H1 (cell line): ENCODE measurements around the gene GSTO2. TPM values are rescaled to one million over a fixed set of nuclear protein-coding genes. Genes with fewer than 3 reads are reported as not detected.

Experiments
- CTCF ChIA-PET: fragments of 300-600 bp; sonication (Branson Sonifier 250); formaldehyde crosslinking; loops from one replicate; lab custom pipeline; 2021; ENCODE audit not compliant: partially characterized antibody; lab: Charles Lee
- POLR2A ChIA-PET: fragments of 300-600 bp; sonication (Branson Sonifier 250); formaldehyde crosslinking; loops from one replicate; lab custom pipeline; 2021; ENCODE audit warnings: inconsistent platforms; ENCODE audit not compliant: partially characterized antibody; lab: Charles Lee
- DNase-seq, 2 experiments: peaks; one replicate each; pipeline versions ENCODE4 v3.0.0 to v3.0.0-alpha.2; 2010 to 2022; ENCODE audit warnings: low spot score in 2 of 2, low read depth in 1 of 2, mixed read lengths in 1 of 2
- FAIRE-seq: peaks from 2 replicates; lab custom pipeline; 2011; peaks lifted over from hg19 to GRCh38; lab: Jason Lieb, UNC
- H2AFZ ChIP-seq: 2 replicates; pipeline ENCODE4 v1.8.1; 2012; ENCODE audit warnings: low read length, inconsistent platforms
- H2AK5ac ChIP-seq: 2 replicates; pipeline ENCODE4 v1.6.1; 2013; ENCODE audit warnings: low read depth, low read length
- H2BK120ac ChIP-seq: replicated peaks from 2 replicates; pipeline ENCODE3; 2013; ENCODE audit warnings: low read depth, low read length, inconsistent platforms
- H2BK12ac ChIP-seq: 2 replicates; pipeline ENCODE4 v1.6.1; 2013; ENCODE audit warnings: low read depth, low read length
- H2BK15ac ChIP-seq: 2 replicates; pipeline ENCODE4 v1.6.1; 2013; ENCODE audit warnings: low read length
- H2BK20ac ChIP-seq: 2 replicates; pipeline ENCODE4 v1.6.1; 2013; ENCODE audit warnings: low read length
- H2BK5ac ChIP-seq: 2 replicates; pipeline ENCODE4 v1.6.1; 2013; ENCODE audit warnings: low read depth, low read length
- H3K14ac ChIP-seq: 2 replicates; pipeline ENCODE4 v1.6.1; 2013; ENCODE audit warnings: inconsistent platforms; ENCODE audit not compliant: insufficient read length
- H3K18ac ChIP-seq: 2 replicates; pipeline ENCODE4 v1.6.1; 2013; ENCODE audit warnings: low read length; ENCODE audit errors: extremely low read depth
- H3K23ac ChIP-seq: 2 replicates; pipeline ENCODE4 v1.6.1; 2013; ENCODE audit warnings: inconsistent platforms; ENCODE audit not compliant: insufficient read length
- H3K23me2 ChIP-seq: 2 replicates; pipeline ENCODE4 v1.6.1; 2013; ENCODE audit warnings: low read depth, low read length
- H3K27ac ChIP-seq: 2 replicates; pipeline ENCODE4 v1.6.1; 2011; ENCODE audit warnings: low read depth, low read length, inconsistent platforms
- H3K27me3 ChIP-seq, 4 experiments: replicated peaks in 1 of 4; 1 replicate in 1 of 4; 2 replicates in 3 of 4; pipeline versions ENCODE4 v1.6.1 to v1.8.1; 2011 to 2013; ENCODE audit warnings: low read length in 3 of 4, mild to moderate bottlenecking in 3 of 4, inconsistent platforms in 2 of 4, mixed read lengths in 2 of 4, moderate library complexity in 1 of 4; ENCODE audit not compliant: control insufficient read depth in 3 of 4, insufficient read depth in 3 of 4; ENCODE audit errors: extremely low read depth in 1 of 4
- H3K36me3 ChIP-seq, 4 experiments: 2 replicates each; pipeline versions ENCODE4 v1.6.1 to v1.8.1; 2011 to 2013; ENCODE audit warnings: mild to moderate bottlenecking in 4 of 4, low read length in 3 of 4, moderate library complexity in 2 of 4, control low read depth in 1 of 4, inconsistent platforms in 1 of 4; ENCODE audit not compliant: insufficient read depth in 4 of 4, control insufficient read depth in 2 of 4
- H3K4ac ChIP-seq: replicated peaks from 2 replicates; pipeline ENCODE3; 2013; ENCODE audit warnings: low read length, low read depth, mixed read lengths, inconsistent platforms; ENCODE audit not compliant: insufficient read length
- H3K4me1 ChIP-seq, 4 experiments: replicated peaks in 1 of 4; 1 replicate in 1 of 4; 2 replicates in 3 of 4; pipeline versions ENCODE4 v1.6.1 to v1.8.1; 2011 to 2013; ENCODE audit warnings: low read length in 3 of 4, inconsistent platforms in 2 of 4, mixed read lengths in 1 of 4; ENCODE audit not compliant: insufficient read depth in 4 of 4, control insufficient read depth in 3 of 4
- H3K4me2 ChIP-seq, 2 experiments: 2 replicates each; pipeline versions ENCODE4 v1.6.1 to v1.8.1; 2011 to 2013; ENCODE audit warnings: low read depth in 2 of 2, low read length in 2 of 2, control low read depth in 1 of 2, inconsistent platforms in 1 of 2, mild to moderate bottlenecking in 1 of 2; ENCODE audit not compliant: insufficient read depth in 1 of 2
- H3K4me3 ChIP-seq, 4 experiments: fragments of 200-600, 300-600 bp in 1 of 4; sonication (generic), shearing (Covaris generic), sonication (Bioruptor Twin) in 1 of 4; 2 replicates each; pipeline versions ENCODE4 v1.5.1 to v1.8.1; 2011 to 2016; ENCODE audit warnings: low read length in 4 of 4, low read depth in 3 of 4, control low read depth in 2 of 4, inconsistent platforms in 2 of 4, mild to moderate bottlenecking in 2 of 4, mixed read lengths in 1 of 4, moderate library complexity in 1 of 4; ENCODE audit not compliant: insufficient read depth in 2 of 4; ENCODE audit errors: extremely low read depth in 1 of 4
- H3K56ac ChIP-seq: replicated peaks from 2 replicates; pipeline ENCODE3; 2013; ENCODE audit warnings: low read depth, mild to moderate bottlenecking, mixed read lengths, low read length, inconsistent platforms; ENCODE audit not compliant: insufficient read length
- H3K79me1 ChIP-seq: 2 replicates; pipeline ENCODE4 v1.6.1; 2013; ENCODE audit warnings: low read depth, low read length, control low read depth
- H3K79me2 ChIP-seq, 2 experiments: 2 replicates each; pipeline versions ENCODE4 v1.6.1 to v1.8.1; 2012 to 2013; ENCODE audit warnings: low read length in 2 of 2, mild to moderate bottlenecking in 2 of 2, inconsistent platforms in 1 of 2; ENCODE audit not compliant: insufficient read depth in 2 of 2, control insufficient read depth in 1 of 2
- H3K9ac ChIP-seq, 4 experiments: replicated peaks in 1 of 4; 1 replicate in 1 of 4; 2 replicates in 3 of 4; pipeline versions ENCODE4 v1.6.1 to v1.8.1; 2011 to 2013; ENCODE audit warnings: low read depth in 3 of 4, low read length in 3 of 4, control low read depth in 2 of 4, mild to moderate bottlenecking in 2 of 4, moderate library complexity in 2 of 4, inconsistent platforms in 1 of 4; ENCODE audit errors: extremely low read depth in 1 of 4
- H3K9me3 ChIP-seq, 2 experiments: 2 replicates each; pipeline versions ENCODE4 v1.6.1 to v1.8.1; 2012 to 2013; ENCODE audit warnings: mild to moderate bottlenecking in 2 of 2, moderate library complexity in 2 of 2, control low read depth in 1 of 2, inconsistent platforms in 1 of 2, low read depth in 1 of 2, low read length in 1 of 2, mixed read lengths in 1 of 2; ENCODE audit not compliant: insufficient read depth in 2 of 2
- H4K20me1 ChIP-seq, 2 experiments: replicated peaks in 1 of 2; 2 replicates each; pipeline versions ENCODE3 to v1.8.1; 2011 to 2013; ENCODE audit warnings: inconsistent platforms in 2 of 2, low read length in 2 of 2, mild to moderate bottlenecking in 1 of 2; ENCODE audit not compliant: insufficient read depth in 2 of 2, control insufficient read depth in 1 of 2
- H4K5ac ChIP-seq: 2 replicates; pipeline ENCODE4 v1.6.1; 2013; ENCODE audit warnings: low read length, low read depth, mixed read lengths, inconsistent platforms; ENCODE audit not compliant: insufficient read length
- H4K8ac ChIP-seq: 2 replicates; pipeline ENCODE4 v1.8.0; 2013; ENCODE audit warnings: mild to moderate bottlenecking, moderate library complexity, low read length, inconsistent platforms; ENCODE audit not compliant: insufficient read depth; ENCODE audit errors: extremely low read depth
- H4K91ac ChIP-seq: replicated peaks from 2 replicates; pipeline ENCODE3; 2013; ENCODE audit warnings: low read length, mixed read lengths, inconsistent platforms; ENCODE audit not compliant: insufficient read length
- CHD1 ChIP-seq: IDR thresholded peaks from 2 replicates; pipeline ENCODE4 v1.6.1; 2012; ENCODE audit warnings: low read depth, low read length, improper control_type of control experiment
- CHD2 ChIP-seq: IDR thresholded peaks from 2 replicates; pipeline ENCODE4 v1.6.1; 2012; ENCODE audit warnings: low read length, improper control_type of control experiment
- EGR1 ChIP-seq: IDR thresholded peaks from 2 replicates; pipeline ENCODE4 v1.6.1; 2011; ENCODE audit warnings: low read depth, low read length, borderline replicate concordance
- GTF2F1 ChIP-seq: IDR thresholded peaks from 2 replicates; pipeline ENCODE4 v1.6.1; 2012; ENCODE audit warnings: low read depth, low read length, improper control_type of control experiment, borderline replicate concordance
- RFX5 ChIP-seq: IDR thresholded peaks from 2 replicates; pipeline ENCODE4 v1.6.1; 2011; ENCODE audit warnings: low read depth, low read length, improper control_type of control experiment, borderline replicate concordance
- TBP ChIP-seq: IDR thresholded peaks from 2 replicates; pipeline ENCODE4 v1.6.1; 2011; ENCODE audit warnings: low read depth, low read length, improper control_type of control experiment
- USF2 ChIP-seq: IDR thresholded peaks from 2 replicates; pipeline ENCODE4 v1.6.1; 2011; ENCODE audit warnings: low read length, improper control_type of control experiment
- ZNF274 ChIP-seq: IDR thresholded peaks from 2 replicates; pipeline ENCODE4 v1.7.0; 2012; ENCODE audit warnings: low read length, borderline replicate concordance; ENCODE audit errors: extremely low read depth
- WGBS, 2 experiments: shearing (Covaris generic) in 1 of 2; methylation state at CpG; one replicate each; pipeline versions ENCODE4 v1.1.6 to v1.1.7; 2013 to 2015; ENCODE audit warnings: low lambda C conversion rate in 2 of 2, mixed read lengths in 2 of 2, inconsistent platforms in 1 of 2, low coverage in 1 of 2, missing lambda C conversion rate in 1 of 2; ENCODE audit not compliant: insufficient replicate concordance in 2 of 2, insufficient coverage in 1 of 2, insufficient read length in 1 of 2; ENCODE audit errors: extremely low coverage in 1 of 2, missing lambda C conversion rate in 1 of 2; 5-methylcytosine and 5-hydroxymethylcytosine counted together
- polyA plus RNA-seq, 7 experiments: library from polyadenylated mRNA; depleted of rRNA in 3 of 7; stranded (reverse) in 5 of 7; unstranded in 2 of 7; fragments of >200 nt in 5 of 7; fragments of 200-250 nt in 2 of 7; gene quantifications; 1 replicate in 5 of 7; 2 replicates in 1 of 7; 4 replicates in 1 of 7; pipeline versions ENCODE4 v1.2.1 to v1.2.3, GENCODE V29; 2011 to 2013; ENCODE audit warnings: missing spikeins in 2 of 7, mixed read lengths in 2 of 7
- total RNA-seq: library from RNA; stranded (reverse); fragmentation: NEBNext Ultra II Directional; extraction: Animal tissue kit (Norgen Biotek cat#: 25700); gene quantifications from 2 replicates; pipeline ENCODE4 v1.2.1, GENCODE V29; 2021

GSTO2 gene
- total and polyA plus RNA-seq, 2 of the 8 experiments (the other 6 are each of a cell fraction or from before 2014, with no cell fraction given) = 13.1 to 41.7 TPM

- no peak overlapping the region for H2BK15ac ChIP-seq
- H3K23me2 ChIP-seq = peaks cover 9% of the 10 kb centered on the region
- no peaks in the 10 kb centered on the region; the same call in 1 of the 2 replicates for H3K79me1 ChIP-seq
- DNase-seq = no peak
- peaks cover 0 to 16% (median 4%) of the 10 kb centered on the region in 4 experiments; a peak in 4 of 8 replicates for H3K36me3 ChIP-seq
- no peak overlapping the region for H3K18ac ChIP-seq
- no peak for FAIRE-seq
- no peak overlapping the region for H2BK5ac ChIP-seq
- POLR2A ChIA-PET = interaction anchor here (0.7 to 7.7 kb wide), 2 partner anchors 11 to 17 kb away, joined by 3 to 81 read pairs; partner anchors contain the start of gene GSTO2
- no peak overlapping the region for H2AK5ac ChIP-seq
- no peak overlapping the region for H2AFZ ChIP-seq
- no peak overlapping the region for H2BK12ac ChIP-seq
- H3K56ac ChIP-seq = no peak overlapping the region
- no peak overlapping the region for H3K14ac ChIP-seq
- no peak overlapping the region for H4K91ac ChIP-seq
- peaks cover 2 to 10% of the 10 kb centered on the region in 2 experiments for H4K20me1 ChIP-seq
- no peak for TF ChIP-seq USF2
- no peak for TF ChIP-seq TBP
- no peak for TF ChIP-seq CHD1
- no peak for TF ChIP-seq GTF2F1
- TF ChIP-seq EGR1 = no peak
- no peak for TF ChIP-seq RFX5
- TF ChIP-seq CHD2 = no peak
- TF ChIP-seq ZNF274 = no peak
- no peaks in the 10 kb centered on the region for H3K9me3 ChIP-seq
- H3K4me1 ChIP-seq = peaks cover 5 to 11% (median 9%) of the 10 kb centered on the region in 4 experiments
- H4K5ac ChIP-seq = no peak overlapping the region
- no peak overlapping the region for H3K23ac ChIP-seq
- no peak overlapping the region for H2BK20ac ChIP-seq
- H2BK120ac ChIP-seq = no peak overlapping the region
- peaks cover 0 to 5% of the 10 kb centered on the region in 2 experiments; a peak in 2 of 4 replicates for H3K79me2 ChIP-seq
- H3K27ac ChIP-seq = no peak overlapping the region
- H3K4me3 ChIP-seq = no peak overlapping the region
- CTCF ChIA-PET = interaction anchor here (0.6 to 3.1 kb wide), 4 partner anchors 17 to 1259 kb away, joined by 3 to 14 read pairs (median 6); no protein-coding TSS in a partner anchor
- H3K27me3 ChIP-seq = peaks cover 0 to 9% (median 3%) of the 10 kb centered on the region in 4 experiments; a peak in 4 of 7 replicates
- H3K4ac ChIP-seq = no peak overlapping the region
- no peak overlapping the region for H3K4me2 ChIP-seq
- no peak overlapping the region for H4K8ac ChIP-seq
- H3K9ac ChIP-seq = no peak overlapping the region
- WGBS, 2 experiments = 86% methylated on average over 3 of the region's 3 CpGs; no CpG with 5 or more reads in 1 of the 2 experiments
These were observed 10.8 kb upstream of the GSTO2 start for GRCh38 chr10:104258209-104258608.
